T-helper 22 cell (primary cell): ENCODE data around the gene TMPRSS11E.
"Not testable (repeated sequence)": the region's sequence is repeated elsewhere in the genome, so short reads cannot be mapped to it uniquely, and the experiment has no call there.

ENCODE experiments used
- DNase-seq: peaks from one replicate; pipeline ENCODE4 v3.0.0-alpha.2; 2020; ENCODE audit warnings: low read depth

TMPRSS11E gene

DNA sequence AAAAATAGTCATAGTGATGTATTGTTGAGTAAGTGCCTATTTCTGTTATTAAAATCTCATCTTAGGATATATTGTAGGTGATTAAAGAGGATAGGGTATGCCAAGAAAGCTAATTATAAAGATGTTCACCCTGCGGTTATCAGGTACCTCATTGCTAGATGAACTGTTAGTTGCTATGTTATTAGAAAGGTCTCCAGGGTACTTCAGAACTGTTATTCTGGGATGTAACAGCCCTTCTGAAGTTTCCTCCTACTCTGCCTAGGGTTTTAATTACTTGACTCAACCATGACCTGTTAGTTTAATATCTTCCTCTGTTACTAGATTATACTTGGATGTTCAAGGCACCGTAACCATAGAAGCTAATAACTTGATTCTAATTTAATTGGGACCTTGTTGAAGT, 15.4 kb downstream of the TMPRSS11E start:
- DNase-seq = no peak

DNA sequence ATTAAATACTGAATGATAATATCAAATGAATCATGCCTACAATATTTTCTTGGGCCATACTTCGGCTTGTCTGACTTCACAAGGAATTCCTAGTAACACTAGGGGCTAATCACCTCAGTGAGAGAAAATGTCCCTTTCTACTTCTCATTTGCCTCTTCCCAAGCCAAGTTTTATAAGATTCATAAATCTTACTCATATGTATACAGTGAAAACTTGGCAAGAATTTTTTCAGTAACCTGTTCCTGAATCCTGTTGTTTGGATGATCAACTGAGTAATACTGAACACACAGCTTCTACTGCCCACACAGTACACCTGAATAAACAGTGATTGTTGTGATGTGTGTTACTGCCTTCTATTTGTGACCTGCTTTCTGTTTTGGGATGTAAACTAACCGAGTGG, 16.5 kb downstream of the TMPRSS11E start:
- DNase-seq = no peak

DNA sequence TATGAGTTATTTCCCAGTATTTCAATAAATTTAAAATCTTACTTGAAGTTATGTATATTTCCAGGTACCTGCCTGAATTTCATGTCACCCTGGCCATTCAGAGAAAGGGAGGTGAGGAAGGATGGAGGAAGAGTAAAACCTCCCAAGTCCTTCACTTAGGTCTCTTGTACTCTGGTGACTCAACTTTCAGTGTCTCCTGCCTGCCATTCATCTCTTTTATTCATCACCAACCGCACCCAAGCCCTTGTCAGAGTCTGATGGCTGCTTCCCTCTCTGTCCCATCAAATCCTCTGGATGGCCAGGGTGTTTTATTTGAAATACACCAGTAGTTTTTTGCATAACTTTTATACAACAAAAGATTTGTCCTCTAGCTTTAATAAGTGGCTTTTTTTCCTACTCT, 17.8 kb downstream of the TMPRSS11E start:
- no peak for DNase-seq

DNA sequence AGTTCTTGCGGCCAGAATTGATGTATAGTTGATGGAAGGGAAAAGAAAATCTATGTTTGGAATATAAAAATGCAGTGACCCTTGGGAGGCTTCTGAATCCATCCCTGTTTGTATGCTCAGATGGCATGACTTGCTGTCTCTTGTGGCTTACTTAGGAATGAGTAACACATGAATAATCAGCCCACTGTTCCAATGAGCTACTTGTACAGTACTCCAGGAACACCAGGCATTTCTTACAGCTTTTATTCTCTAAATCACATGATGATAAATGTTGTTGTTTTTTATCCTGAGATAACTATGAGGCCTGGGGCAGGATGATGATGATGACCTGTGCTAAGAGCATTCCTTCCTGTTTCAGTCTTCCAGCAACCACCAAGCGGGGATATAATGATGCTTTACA, 18.9 kb downstream of the TMPRSS11E start:
- no peak for DNase-seq

DNA sequence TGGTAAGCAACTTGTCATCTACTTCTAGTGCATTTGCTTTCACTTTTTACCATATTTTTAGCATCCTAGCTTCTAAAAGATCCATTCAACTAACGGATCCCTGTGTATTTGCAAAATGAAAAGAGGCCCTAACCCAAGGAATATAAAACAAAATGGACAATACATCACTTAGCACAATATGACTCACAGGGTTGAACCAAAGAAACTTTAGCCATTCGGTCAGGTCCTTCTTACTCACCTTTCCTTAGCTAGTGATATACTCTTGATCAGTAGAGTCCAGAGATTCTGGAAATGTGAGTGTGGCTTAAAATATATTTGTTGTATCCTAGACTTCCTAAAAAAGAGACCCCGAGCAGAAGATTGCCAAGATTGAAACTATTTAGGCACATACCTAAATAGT, 19.5 kb downstream of the TMPRSS11E start:
- no peak for DNase-seq

DNA sequence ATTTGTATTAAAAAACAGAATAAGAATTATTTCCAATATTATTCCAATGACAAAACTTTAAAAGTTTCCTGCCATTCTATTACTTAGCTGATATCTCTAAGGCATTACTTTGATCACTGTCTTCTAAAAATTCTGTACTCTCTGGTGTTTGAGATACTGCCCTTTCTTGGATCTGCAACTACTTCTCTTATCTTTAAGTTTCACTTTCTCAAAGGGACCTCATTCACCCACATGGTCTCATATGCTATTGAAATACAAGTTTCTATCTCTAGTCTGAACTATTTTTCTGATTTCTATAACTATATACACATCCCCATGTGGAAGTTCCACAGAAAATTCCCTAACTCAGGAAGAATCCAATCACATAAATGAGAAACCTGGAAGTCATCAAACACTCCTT, 22.2 kb downstream of the TMPRSS11E start:
- no peak for DNase-seq

DNA sequence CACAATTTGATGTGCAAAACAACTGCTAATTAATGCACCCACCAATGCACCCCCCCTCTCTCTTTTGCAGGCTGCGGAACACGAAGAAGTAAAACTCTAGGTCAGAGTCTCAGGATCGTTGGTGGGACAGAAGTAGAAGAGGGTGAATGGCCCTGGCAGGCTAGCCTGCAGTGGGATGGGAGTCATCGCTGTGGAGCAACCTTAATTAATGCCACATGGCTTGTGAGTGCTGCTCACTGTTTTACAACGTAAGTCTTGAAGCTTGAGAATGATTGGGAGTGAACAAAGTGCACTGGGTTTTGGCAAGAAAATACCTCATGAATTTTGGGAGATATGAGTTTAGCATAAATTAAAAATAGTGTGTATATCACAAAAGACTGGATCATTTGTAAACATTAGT, 28.9 kb downstream of the TMPRSS11E start:
- no peak for DNase-seq

DNA sequence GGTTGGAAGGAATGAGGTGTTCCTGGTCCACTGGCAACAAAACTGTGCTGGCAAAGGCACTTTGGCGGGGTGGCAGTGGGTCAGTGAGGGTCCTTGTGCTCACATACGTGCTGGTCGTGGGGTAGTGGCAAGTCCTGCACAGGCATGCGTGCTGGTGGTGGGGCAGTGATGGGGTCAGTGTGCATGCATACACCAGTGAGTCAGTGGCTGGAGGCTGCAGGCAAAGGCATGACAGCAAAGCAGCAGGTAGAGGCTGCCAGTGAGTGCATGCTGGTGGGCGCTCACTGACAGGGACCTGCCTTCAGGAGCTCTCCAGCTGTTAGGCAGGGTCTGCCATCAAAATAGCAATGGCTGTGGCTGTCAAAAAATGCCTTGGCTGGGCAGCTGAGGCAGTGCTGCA, 42.1 kb downstream of the TMPRSS11E start:
- no peak for DNase-seq

DNA sequence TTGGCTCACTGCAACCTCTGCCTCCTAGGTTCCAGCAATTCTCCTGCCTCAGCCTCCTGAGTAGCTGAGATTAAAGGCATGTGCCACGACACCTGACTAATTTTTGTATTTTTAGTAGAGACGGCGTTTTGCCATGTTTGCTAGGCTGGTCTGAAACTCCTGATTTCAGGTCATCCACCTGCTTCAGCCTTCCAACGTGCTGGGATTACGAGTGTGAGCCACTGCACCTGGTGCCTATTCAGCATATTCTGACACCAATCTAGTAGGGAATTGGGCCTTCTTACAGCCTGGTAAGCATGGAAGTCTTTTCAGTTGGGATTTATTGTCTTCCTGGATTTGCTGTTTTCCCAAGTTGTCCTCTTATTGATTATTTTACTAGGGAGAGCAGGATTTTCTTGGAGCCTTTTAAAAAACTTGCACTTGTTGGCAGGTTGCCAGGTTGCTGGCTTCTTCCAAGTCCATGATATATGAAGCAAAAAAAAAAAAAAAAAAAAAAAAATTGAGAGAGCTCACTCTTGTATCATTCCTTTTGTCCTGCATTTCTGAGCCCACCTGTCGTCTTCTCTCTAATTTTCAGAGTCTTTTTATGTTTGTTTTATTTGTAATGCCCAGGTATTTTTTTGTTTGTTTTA, 43.7 kb downstream of the TMPRSS11E start:
- no peak for DNase-seq

DNA sequence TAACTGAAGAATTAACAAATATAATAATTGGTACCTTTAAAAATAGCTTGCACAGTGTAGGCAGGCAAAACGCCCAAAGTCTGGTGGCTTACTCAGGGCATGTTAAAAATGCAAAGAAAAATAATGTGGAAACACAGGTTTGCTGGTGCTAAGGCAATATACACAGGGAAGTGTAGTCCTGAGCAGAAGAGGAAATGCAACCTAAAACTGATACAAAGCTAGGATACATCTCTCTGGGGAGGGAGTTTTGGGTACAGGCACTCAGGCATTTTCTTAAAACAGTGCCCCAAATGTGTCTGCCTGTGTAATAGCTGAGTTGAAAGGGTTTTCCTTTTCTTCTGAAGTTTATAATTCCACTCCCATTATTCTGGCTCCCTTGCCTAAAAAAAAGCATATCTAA, 47.4 kb downstream of the TMPRSS11E start:
- DNase-seq = no peak

DNA sequence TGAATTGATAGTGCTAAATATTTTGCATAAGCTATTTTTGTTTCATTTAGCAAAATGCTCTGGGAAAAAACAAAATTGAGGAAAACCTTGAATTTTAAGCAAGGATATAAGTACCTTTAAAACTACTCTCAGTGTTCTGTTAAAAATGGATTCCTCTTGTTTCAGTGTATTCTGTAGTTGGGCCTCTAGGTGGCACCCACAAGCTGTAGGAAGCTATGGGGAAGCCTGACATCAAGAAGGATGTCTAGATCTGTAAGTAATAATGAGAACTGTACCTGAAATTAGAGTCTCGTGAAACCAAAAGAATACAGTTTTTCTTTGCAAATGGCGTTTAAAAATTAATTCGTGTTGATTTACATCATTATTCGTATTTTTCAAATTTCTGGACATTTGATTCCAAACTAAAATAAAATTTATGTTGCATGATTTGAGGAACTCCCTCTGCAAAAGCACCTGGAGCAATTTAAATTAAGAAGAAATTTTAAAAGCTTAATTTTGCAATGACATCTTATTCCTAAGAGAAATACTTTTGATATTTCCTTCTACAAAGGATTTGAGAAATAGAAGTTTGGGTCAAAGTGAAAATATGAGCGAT, 51.2 kb downstream of the TMPRSS11E start:
- peak; percentile 11 for DNase-seq

DNA sequence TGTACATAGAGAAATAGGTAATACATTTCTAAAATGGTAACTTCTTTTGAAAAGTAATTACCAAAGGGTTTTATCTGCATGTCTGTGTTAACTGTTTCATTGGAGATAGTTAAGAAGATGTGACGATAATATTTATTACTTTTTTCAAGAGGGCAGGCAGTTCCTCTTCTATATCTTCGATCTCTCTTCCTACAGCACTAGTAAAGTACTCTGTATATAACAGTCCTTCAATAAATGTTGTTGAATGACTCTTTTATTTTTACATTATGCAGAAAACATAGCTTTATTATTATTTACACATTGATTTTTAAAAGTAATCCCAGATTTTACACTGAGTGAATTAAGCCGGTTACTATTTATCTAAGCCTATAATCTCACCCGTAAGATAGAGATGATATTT, 51.8 kb downstream of the TMPRSS11E start:
- DNase-seq = no peak

DNA sequence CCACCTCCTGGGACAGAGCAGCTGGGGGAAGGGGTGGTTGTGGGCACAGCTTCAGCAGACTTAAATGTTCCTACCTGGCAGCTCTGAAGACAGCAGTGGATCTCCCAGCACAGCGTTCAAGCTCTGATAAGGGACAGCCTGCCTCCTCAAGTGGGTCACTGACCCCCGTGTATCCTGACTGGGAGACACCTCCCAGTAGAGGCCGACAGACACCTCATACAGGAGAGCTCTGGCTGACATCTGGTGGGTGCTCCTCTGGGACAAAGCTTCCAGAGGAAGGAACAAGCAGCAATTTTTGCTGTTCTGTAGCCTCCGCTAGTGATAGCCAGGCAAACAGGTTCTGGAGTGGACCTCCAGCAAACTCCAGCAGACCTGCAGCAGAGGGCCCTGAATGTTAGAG, 56.2 kb downstream of the TMPRSS11E start:
- DNase-seq = not testable (repeated sequence)

DNA sequence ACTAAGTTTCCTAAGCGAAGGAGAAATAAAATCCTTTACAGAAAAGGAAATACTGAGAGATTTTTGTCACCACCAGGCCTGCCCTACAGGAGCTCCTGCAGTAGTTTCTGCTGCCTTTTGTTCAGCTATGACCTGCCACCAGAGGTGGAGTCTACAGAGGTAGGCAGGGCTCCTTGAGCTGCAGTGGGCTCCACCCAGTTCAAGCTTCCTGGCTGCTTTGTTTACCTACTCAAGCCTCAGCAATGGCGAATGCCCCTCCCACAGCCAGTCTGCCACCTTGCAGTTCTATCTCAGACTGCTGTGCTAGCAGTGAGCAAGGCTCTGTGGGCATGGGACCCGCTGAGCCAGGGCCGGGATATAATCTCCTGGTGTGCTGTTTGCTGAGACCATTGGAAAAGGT, 57.6 kb downstream of the TMPRSS11E start:
- not testable (repeated sequence) for DNase-seq

DNA sequence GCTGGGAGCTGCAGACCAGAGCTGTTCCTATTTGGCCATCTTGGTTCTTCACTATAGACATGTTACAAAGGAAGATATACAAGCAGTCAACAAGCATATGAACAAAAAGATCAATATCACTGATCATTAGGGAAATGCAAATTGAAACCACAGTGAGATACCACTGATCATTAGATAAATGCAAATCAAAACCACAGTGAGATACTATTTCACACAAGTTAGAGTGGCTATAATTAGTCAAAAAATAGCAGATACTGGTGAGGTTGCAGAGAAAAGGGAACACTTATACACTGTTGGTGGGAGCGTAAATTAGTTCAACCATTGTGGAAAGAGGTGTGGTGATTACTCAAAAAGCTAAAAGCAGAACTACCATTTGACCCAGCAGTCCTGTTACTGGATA, 58.2 kb downstream of the TMPRSS11E start:
- DNase-seq = not testable (repeated sequence)

DNA sequence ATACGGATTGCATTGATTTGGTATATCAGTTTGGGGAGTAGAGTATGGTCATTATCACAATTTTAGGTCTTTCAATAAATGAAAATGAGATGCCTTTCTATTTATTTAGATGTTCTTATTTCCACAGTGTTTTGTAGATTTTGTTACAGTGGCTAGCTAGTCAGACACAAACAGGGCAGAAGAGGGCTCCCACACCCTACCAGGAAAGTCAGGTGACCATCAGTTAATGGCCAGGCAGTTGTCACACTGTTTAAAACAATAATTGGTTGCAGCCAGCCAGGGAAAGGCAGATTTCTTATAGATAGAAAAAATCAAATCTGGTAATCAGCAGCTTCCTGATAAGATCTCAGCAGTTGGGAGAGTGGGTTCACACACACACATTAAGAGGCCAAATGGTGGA, 71.6 kb downstream of the TMPRSS11E start:
- DNase-seq = no peak

DNA sequence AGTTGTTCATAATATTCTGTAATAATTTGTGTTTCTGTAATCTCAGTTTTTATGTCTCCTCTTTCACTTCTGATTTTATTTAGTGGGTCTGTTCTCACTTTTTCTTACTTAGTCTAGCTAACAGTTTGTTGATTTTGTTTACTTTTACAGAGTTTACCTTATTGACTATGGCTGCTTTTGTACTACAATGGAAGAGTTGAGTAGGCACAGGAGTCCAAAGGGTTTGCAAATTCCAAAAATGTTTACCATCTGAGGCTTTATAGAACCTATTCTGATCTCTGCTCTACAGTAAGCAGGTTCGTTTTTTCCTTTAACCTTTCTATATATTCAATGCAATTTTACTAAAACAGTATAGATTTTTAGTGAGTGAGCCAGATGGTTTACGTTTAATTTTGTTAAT, 73.7 kb downstream of the TMPRSS11E start:
- no peak for DNase-seq

DNA sequence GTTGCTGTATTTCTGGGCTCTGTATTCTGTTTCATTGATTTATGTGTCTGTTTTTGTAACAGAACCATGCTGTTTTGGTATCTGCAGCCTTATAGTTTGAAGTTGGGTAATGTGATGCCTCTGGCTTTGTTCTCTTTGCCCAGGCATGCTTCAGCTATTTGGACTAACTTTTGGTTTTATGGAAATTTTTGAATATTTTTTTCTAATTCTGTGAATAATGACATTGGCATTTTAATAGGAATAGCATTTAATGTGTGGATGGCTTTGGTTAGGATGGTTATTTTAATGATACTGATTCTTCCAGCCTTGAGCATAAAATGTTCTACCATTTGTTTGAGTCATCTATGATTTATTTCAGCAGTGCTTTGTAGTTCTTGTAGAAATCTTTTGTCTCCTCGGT, 75.0 kb downstream of the TMPRSS11E start:
- not testable (repeated sequence) for DNase-seq

DNA sequence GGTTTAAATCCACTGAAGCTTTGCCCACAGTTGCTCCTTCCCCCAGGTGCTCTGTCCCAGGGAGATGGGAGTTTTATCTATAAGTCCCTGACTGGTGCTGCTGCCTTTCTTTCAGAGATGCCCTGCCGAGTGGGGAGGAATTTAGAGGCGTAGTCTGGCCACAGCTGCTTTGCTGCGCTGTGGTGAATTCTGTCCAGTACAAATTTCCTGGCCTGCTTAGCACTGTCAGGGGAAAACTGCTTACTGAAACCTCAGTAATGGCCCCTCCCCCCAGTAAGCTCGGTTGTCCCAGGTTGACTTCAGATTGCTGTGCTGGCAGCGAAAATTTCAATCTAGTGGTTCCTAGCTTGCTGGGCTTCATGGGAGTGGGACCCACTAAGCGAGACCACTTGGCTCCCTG, 88.7 kb downstream of the TMPRSS11E start:
- DNase-seq = no peak

DNA sequence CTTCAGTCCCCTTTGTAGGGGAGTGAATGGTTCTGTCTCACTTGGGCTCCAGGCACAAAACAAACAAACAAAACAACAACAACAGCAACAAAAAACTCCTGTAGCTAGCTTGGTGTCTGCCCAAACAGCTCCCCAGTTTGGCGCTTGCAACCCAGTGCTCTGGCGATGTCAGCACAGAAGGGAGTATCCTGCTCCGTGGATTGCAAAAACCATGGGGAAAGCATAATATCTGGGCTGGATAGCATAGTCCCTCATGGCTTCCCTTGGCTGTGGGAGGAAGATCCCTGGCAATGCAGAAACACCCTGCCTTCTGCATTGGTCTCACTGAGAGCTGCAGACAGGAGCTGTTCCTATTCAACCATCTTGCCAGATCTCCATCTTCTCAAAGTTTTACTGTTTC, 89.1 kb downstream of the TMPRSS11E start:
- no peak for DNase-seq

DNA sequence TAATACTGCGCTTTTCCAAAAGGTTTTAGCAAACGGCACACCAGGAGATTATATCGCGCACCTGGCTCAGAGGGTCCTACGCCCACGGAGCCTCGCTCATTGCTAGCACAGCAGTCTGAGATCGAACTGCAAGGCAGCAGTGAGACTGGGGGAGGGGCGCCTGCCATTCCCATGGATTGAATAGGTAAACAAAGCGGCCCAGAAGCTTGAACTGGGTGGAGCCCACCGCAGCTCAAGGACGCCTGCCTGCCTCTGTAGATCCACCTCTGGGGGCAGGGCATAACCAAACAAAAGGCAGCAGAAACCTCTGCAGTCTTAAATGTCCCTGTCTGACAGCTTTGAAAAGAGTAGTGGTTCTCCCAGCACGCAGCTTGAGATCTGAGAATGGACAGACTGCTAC, 95.5 kb downstream of the TMPRSS11E start:
- not testable (repeated sequence) for DNase-seq
